ENCODE results near the gene SRP14.

DNA sequence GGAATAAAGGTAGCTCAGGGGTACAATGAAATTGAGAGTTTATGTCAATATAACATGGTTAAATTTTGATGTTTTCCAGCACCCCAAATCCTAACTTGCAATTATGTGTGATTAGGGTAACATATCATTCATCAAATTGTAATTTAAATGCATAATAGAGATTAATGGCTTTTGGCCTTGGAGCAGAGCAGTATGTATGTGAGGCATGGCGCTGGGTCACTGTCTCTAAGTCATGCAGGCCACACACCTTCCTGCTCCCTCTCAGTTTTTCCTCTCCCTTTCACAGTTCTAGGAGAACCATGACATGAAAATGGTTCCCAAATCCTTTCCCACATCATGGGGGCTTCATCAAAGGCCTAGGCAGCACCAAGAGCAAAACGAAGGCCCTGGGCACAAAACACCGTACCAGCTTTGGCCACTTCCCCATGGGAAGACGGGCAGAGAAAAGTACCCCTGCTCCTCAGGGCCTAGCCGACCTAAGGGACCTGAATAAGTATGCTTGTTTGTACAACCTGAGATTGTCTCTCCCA lies 3.9 kb upstream of the SRP14 start:
- TF ChIP-seq, protein P1, sequence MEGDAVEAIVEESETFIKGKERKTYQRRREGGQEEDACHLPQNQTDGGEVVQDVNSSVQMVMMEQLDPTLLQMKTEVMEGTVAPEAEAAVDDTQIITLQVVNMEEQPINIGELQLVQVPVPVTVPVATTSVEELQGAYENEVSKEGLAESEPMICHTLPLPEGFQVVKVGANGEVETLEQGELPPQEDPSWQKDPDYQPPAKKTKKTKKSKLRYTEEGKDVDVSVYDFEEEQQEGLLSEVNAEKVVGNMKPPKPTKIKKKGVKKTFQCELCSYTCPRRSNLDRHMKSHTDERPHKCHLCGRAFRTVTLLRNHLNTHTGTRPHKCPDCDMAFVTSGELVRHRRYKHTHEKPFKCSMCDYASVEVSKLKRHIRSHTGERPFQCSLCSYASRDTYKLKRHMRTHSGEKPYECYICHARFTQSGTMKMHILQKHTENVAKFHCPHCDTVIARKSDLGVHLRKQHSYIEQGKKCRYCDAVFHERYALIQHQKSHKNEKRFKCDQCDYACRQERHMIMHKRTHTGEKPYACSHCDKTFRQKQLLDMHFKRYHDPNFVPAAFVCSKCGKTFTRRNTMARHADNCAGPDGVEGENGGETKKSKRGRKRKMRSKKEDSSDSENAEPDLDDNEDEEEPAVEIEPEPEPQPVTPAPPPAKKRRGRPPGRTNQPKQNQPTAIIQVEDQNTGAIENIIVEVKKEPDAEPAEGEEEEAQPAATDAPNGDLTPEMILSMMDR (IDR thresholded peaks at IDR 0.05) = no peak
- no peak for TF ChIP-seq POLR2A (IDR thresholded peaks at IDR 0.05)
